ENCODE results near the gene ELP5. TPM values are rescaled to one million over a fixed set of nuclear protein-coding genes. Genes with fewer than 3 reads are reported as not detected.

The ELP5 gene
- total and polyA plus RNA-seq, 2 donors = 17.7 to 39.2 TPM

GRCh38 chr17:7304179-7304578, 52.2 kb downstream of the ELP5 start:
- H3K4me1 ChIP-seq (ENCODE audit: insufficient read depth) = no peaks in the 10 kb centered on the region
- H3K36me3 ChIP-seq (ENCODE audit: insufficient read depth) = no peaks in the 10 kb centered on the region
- DNase-seq (ENCODE audit: extremely low spot score) = no peak
- no peak overlapping the region for H3K27ac ChIP-seq (ENCODE audit: low read depth)
- H3K4me3 ChIP-seq (ENCODE audit: low read depth, low read length) = no peak overlapping the region
- WGBS = 96% methylated on average over 7 of the region's 7 CpGs

DNA sequence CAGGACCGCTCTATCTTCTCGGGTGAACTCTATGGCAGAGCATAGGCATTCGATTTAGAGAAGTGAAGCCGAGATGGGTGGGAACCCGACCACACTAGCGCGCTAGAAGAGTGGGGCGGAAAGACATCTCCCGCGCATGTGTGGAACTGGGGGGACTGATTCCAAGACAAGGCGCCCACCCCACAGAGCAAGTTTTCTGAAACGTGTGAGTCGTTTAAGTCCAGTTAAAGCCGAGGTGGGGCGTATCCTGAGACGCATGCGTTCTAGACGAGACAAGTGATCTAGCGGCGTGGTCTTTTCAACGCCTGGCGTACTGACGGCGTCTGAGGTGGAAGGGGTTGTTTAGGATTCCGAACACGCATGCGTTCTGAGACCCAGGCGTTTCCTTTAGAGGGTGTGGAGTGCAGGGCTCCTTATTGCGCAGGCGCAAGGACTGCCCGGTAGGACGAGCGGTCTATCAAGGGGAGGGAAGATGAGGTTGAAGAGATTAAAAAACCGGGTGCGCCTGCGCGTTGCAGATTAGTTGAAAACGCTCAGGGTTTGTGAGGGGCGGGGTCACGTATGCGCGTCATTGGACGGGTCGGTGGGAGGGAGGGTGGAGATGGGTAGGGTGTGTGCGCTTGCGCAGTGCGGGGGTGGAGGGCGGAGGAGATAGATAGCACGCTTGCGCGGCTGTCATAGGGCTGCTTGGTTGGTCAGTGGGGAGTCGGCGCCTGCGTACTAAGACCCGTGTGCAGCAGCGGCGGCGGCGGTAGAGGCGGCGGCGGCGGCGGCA, 55.1 kb downstream of the ELP5 start, which contains the start of gene EIF5A:
EIF5A (plus strand) TSS at position 718 of the 775 bp plus-strand sequence. CDS start 2,008 bp downstream, outside the sequence.
- H3K4me1 ChIP-seq (ENCODE audit: insufficient read depth) = no peaks in the 10 kb centered on the region
- peaks cover 6% of the 10 kb centered on the region for H3K36me3 ChIP-seq (ENCODE audit: insufficient read depth)
- under 1% methylated on average over 64 of the region's 64 CpGs for WGBS
- peak; percentile 100 for DNase-seq (ENCODE audit: extremely low spot score)
- peak within 1 kb of the TSS; percentile 98 for H3K27ac ChIP-seq (ENCODE audit: low read depth)
- peak within 1 kb of the TSS; percentile 93 for H3K4me3 ChIP-seq (ENCODE audit: low read depth, low read length)

GRCh38 chr17:7307686-7308624, 55.9 kb downstream of the ELP5 start:
- WGBS = under 1% methylated on average over 103 of the region's 104 CpGs
- DNase-seq (ENCODE audit: extremely low spot score) = no peak
- peak overlapping the region; percentile 93 for H3K4me3 ChIP-seq (ENCODE audit: low read depth, low read length)
- peaks cover 6% of the 10 kb centered on the region for H3K36me3 ChIP-seq (ENCODE audit: insufficient read depth)
- peak overlapping the region; percentile 98 for H3K27ac ChIP-seq (ENCODE audit: low read depth)
- H3K4me1 ChIP-seq (ENCODE audit: insufficient read depth) = no peaks in the 10 kb centered on the region

GRCh38 chr17:7308625-7309433, 56.8 kb downstream of the ELP5 start:
- peaks cover 6% of the 10 kb centered on the region for H3K36me3 ChIP-seq (ENCODE audit: insufficient read depth)
- peak overlapping the region; percentile 93 for H3K4me3 ChIP-seq (ENCODE audit: low read depth, low read length)
- under 1% methylated on average over 14 of the region's 14 CpGs for WGBS
- H3K27ac ChIP-seq (ENCODE audit: low read depth) = peak overlapping the region; percentile 98
- no peaks in the 10 kb centered on the region for H3K4me1 ChIP-seq (ENCODE audit: insufficient read depth)
- peak; percentile 62 for DNase-seq (ENCODE audit: extremely low spot score)

Small RNA genes within 50 kb of the gene (small RNA-seq; reads per million reads assigned to genes)
- 17.4 reads per million, percentile 95 among the genes with 10 or more reads in this experiment for gene MIR324
- not detected for gene RF00019

Other genes with a start within 250 kb of the ELP5 start
Only the 30 nearest of the 35 such genes appear.
- gene SLC16A13, start 216.2 kb upstream of the ELP5 start, total RNA-seq = 0.37 TPM
- 1.5 TPM for gene SLC16A13, start 216.2 kb upstream of the ELP5 start, polyA plus RNA-seq
- not detected for gene SLC16A11, start 208.1 kb upstream of the ELP5 start, total RNA-seq
- gene SLC16A11, start 208.1 kb upstream of the ELP5 start, polyA plus RNA-seq = 1.5 TPM
- 5.0 TPM for gene CLEC10A, start 172.0 kb upstream of the ELP5 start, total RNA-seq
- gene CLEC10A, start 172.0 kb upstream of the ELP5 start, polyA plus RNA-seq = 18.8 TPM
- not detected for gene ASGR2, start 137.4 kb upstream of the ELP5 start, total RNA-seq
- 1.7 TPM for gene ASGR2, start 137.4 kb upstream of the ELP5 start, polyA plus RNA-seq
- gene ASGR1, start 72.8 kb upstream of the ELP5 start, total RNA-seq = 1.7 TPM
- 1.6 TPM for gene ASGR1, start 72.8 kb upstream of the ELP5 start, polyA plus RNA-seq
- 19.4 TPM for gene DLG4, start 32.4 kb upstream of the ELP5 start, total RNA-seq
- 17.1 TPM for gene DLG4, start 32.4 kb upstream of the ELP5 start, polyA plus RNA-seq
- 130 TPM for gene ACADVL, start 32.3 kb upstream of the ELP5 start, total RNA-seq
- 314 TPM for gene ACADVL, start 32.3 kb upstream of the ELP5 start, polyA plus RNA-seq
- gene DVL2, start 17.7 kb upstream of the ELP5 start, total RNA-seq = 45.5 TPM
- 41.5 TPM for gene DVL2, start 17.7 kb upstream of the ELP5 start, polyA plus RNA-seq
- 18.8 TPM for gene PHF23, start 12.8 kb upstream of the ELP5 start, total RNA-seq
- 39.0 TPM for gene PHF23, start 12.8 kb upstream of the ELP5 start, polyA plus RNA-seq
- 246 TPM for gene GABARAP, start 9.8 kb upstream of the ELP5 start, total RNA-seq
- gene GABARAP, start 9.8 kb upstream of the ELP5 start, polyA plus RNA-seq = 681 TPM
- gene CTDNEP1, start 481 bp upstream of the ELP5 start, total RNA-seq = 40.0 TPM
- 89.2 TPM for gene CTDNEP1, start 481 bp upstream of the ELP5 start, polyA plus RNA-seq
- gene CLDN7, start 10.3 kb downstream of the ELP5 start, total RNA-seq = 24.2 TPM
- 34.4 TPM for gene CLDN7, start 10.3 kb downstream of the ELP5 start, polyA plus RNA-seq
- gene SLC2A4, start 29.5 kb downstream of the ELP5 start, total RNA-seq = 11.6 TPM
- 66.1 TPM for gene SLC2A4, start 29.5 kb downstream of the ELP5 start, polyA plus RNA-seq
- gene YBX2, start 42.4 kb downstream of the ELP5 start, total RNA-seq = 0.37 TPM
- gene YBX2, start 42.4 kb downstream of the ELP5 start, polyA plus RNA-seq = 1.8 TPM
- gene EIF5A, start 55.4 kb downstream of the ELP5 start, total RNA-seq = 123 TPM
- 348 TPM for gene EIF5A, start 55.4 kb downstream of the ELP5 start, polyA plus RNA-seq
- gene GPS2, start 63.1 kb downstream of the ELP5 start, total RNA-seq = 25.0 TPM
- gene GPS2, start 63.1 kb downstream of the ELP5 start, polyA plus RNA-seq = 70.2 TPM
- 20.9 TPM for gene NEURL4, start 77.1 kb downstream of the ELP5 start, total RNA-seq
- gene NEURL4, start 77.1 kb downstream of the ELP5 start, polyA plus RNA-seq = 26.0 TPM
- 1.5 TPM for gene ACAP1, start 84.3 kb downstream of the ELP5 start, total RNA-seq
- gene ACAP1, start 84.3 kb downstream of the ELP5 start, polyA plus RNA-seq = 4.3 TPM
- 3.9 TPM for gene KCTD11, start 99.9 kb downstream of the ELP5 start, total RNA-seq
- 19.3 TPM for gene KCTD11, start 99.9 kb downstream of the ELP5 start, polyA plus RNA-seq
- gene TMEM95, start 102.9 kb downstream of the ELP5 start, total RNA-seq = not detected
- not detected for gene TMEM95, start 102.9 kb downstream of the ELP5 start, polyA plus RNA-seq
- gene TNK1, start 128.9 kb downstream of the ELP5 start, total RNA-seq = 1.2 TPM
- gene TNK1, start 128.9 kb downstream of the ELP5 start, polyA plus RNA-seq = 4.8 TPM
- 14.4 TPM for gene PLSCR3, start 142.3 kb downstream of the ELP5 start, total RNA-seq
- 56.3 TPM for gene PLSCR3, start 142.3 kb downstream of the ELP5 start, polyA plus RNA-seq
- gene TMEM256, start 151.9 kb downstream of the ELP5 start, total RNA-seq = 76.2 TPM
- 113 TPM for gene TMEM256, start 151.9 kb downstream of the ELP5 start, polyA plus RNA-seq
- gene NLGN2, start 155.6 kb downstream of the ELP5 start, total RNA-seq = 8.5 TPM
- 40.9 TPM for gene NLGN2, start 155.6 kb downstream of the ELP5 start, polyA plus RNA-seq
- not detected for gene SPEM1, start 168.1 kb downstream of the ELP5 start, total RNA-seq
- not detected for gene SPEM1, start 168.1 kb downstream of the ELP5 start, polyA plus RNA-seq
- gene SPEM2, start 173.4 kb downstream of the ELP5 start, total RNA-seq = not detected
- gene SPEM2, start 173.4 kb downstream of the ELP5 start, polyA plus RNA-seq = not detected
- gene SPEM3, start 176.6 kb downstream of the ELP5 start, total RNA-seq = not detected
- not detected for gene SPEM3, start 176.6 kb downstream of the ELP5 start, polyA plus RNA-seq
- gene TMEM102, start 183.2 kb downstream of the ELP5 start, total RNA-seq = 3.1 TPM
- gene TMEM102, start 183.2 kb downstream of the ELP5 start, polyA plus RNA-seq = 4.0 TPM
- gene FGF11, start 187.3 kb downstream of the ELP5 start, total RNA-seq = 2.1 TPM
- 0.95 TPM for gene FGF11, start 187.3 kb downstream of the ELP5 start, polyA plus RNA-seq
- gene CHRNB1, start 192.8 kb downstream of the ELP5 start, total RNA-seq = 10.7 TPM
- gene CHRNB1, start 192.8 kb downstream of the ELP5 start, polyA plus RNA-seq = 15.4 TPM

Data from urinary bladder (tissue), 4 donors.